AG10803 (cell line): ENCODE measurements around the gene PLA2G2E.
A peak's percentile ranks its signal among the peaks of the same experiment; 100 is the strongest.

ENCODE experiments used
- DNase-seq: peaks from one replicate; pipeline ENCODE4 v3.0.0; 2010; ENCODE audit warnings: low read depth
- H3K4me3 ChIP-seq: 2 replicates; pipeline ENCODE4 v1.5.1; 2011; ENCODE audit warnings: mild to moderate bottlenecking, low read length, control low read depth
- CTCF ChIP-seq: conservative IDR thresholded peaks from 2 replicates; pipeline ENCODE4 v1.5.1; 2011; ENCODE audit warnings: mild to moderate bottlenecking, low read length, control low read depth, inconsistent platforms

Gene PLA2G2E

GRCh38 chr1:19960591-19960990, 37.2 kb upstream of the PLA2G2E start:
- no peak for TF ChIP-seq CTCF
- DNase-seq = no peak

DNA sequence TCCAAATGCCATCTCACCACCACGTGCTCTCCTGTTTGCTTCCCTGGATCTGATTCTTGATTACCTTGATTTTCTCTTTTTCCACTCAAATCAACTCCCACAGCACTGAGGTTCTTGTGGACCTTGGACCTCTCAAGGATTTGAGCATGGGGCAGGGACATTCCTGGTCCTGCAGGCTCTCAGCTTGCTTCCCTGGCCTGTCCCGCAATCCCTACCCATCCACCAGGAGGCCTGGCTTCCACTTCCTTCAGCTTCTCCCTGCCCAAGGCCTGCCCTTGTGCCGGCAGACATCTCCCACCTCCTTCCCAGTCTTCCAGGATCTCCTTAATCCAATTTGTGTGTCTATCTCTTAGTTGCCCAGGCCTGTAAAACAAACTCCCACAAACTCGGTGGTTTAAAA, 34.4 kb upstream of the PLA2G2E start:
- TF ChIP-seq CTCF = no peak; the same call in 1 of the 2 replicates
- no peak overlapping the region for H3K4me3 ChIP-seq
- no peak for DNase-seq

More at GRCh38 chr1:19960591-19960990, 37.2 kb upstream of the PLA2G2E start:
- H3K4me3 ChIP-seq = no peak overlapping the region

- DNase-seq = no peak
- no peak for TF ChIP-seq CTCF
Measured at GRCh38 chr1:19955534-19956170, 32.2 kb upstream of the PLA2G2E start.

GRCh38 chr1:19954059-19954458, 30.6 kb upstream of the PLA2G2E start:
- no peak for TF ChIP-seq CTCF
- DNase-seq = no peak
- no peak overlapping the region for H3K4me3 ChIP-seq

More at GRCh38 chr1:19955534-19956170, 32.2 kb upstream of the PLA2G2E start:
- no peak overlapping the region for H3K4me3 ChIP-seq

DNA sequence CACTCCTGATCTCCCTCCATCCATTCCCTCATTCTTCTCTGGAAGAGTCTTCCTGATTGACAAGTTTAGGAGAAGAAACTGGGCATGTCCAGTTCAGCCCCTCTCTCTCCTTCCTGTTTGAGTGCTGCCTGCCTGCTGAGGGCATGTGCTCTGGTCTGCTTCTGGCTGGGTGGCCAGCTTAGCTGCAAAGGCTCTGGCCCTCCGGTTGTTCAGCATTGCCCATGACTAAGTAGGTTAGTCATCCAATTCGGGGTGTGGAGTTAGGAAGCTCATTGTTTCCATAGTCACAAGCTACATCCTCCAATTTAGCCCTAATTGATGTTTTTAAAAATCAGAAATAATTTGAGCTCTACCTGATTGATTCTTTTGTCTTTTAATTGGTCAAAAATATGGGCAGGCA, 25.6 kb upstream of the PLA2G2E start:
- no peak for TF ChIP-seq CTCF
- H3K4me3 ChIP-seq = no peak overlapping the region
- peak; percentile 69 for DNase-seq

DNA sequence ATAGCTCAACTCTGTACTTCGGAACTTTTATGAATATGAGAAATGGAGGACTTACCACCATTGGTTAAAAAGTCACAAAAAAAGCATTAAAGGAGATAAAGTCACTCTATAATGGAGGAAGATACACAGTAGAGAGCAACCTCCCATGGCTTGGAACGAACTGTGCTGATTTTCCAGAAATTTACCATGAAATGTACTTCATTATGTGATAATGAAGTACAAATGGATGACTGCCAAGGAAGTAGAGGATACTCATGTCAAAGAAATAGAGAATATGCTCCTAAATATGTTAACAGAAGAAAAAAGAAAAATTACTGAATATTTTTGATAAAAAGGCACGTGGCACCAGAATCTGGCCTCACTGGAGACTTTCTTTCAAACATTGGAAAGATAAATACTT, 23.6 kb upstream of the PLA2G2E start:
- DNase-seq = no peak
- TF ChIP-seq CTCF = no peak
- H3K4me3 ChIP-seq = no peak overlapping the region

DNA sequence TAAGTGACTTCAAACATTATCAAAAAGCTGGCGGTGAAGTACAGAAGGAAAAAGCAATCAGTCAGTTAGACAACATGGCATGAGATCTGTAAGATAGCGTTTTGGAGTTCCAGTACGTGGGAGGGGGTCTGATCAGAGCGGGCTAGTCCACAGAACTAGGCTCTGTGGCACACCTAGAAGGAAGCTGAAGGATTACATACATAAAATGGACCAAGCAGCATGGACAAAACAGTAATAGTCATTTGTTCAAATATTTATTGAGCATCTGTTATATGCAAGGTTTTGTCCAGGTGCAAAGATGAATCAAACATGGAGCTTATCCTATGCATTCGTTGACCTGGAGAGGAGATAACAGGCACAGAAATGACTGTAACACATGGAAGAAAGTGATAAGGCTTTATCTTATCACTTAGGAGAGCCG, 22.9 kb upstream of the PLA2G2E start:
- H3K4me3 ChIP-seq = no peak overlapping the region
- TF ChIP-seq CTCF = no peak
- DNase-seq = no peak
